ENCODE data around the gene SYF2. TPM values are rescaled to one million over a fixed set of nuclear protein-coding genes. Genes with fewer than 3 reads are reported as not detected.

Gene SYF2
- total RNA-seq, 2 donors from 2014 or later: 61.5 to 80.6 TPM

DNA sequence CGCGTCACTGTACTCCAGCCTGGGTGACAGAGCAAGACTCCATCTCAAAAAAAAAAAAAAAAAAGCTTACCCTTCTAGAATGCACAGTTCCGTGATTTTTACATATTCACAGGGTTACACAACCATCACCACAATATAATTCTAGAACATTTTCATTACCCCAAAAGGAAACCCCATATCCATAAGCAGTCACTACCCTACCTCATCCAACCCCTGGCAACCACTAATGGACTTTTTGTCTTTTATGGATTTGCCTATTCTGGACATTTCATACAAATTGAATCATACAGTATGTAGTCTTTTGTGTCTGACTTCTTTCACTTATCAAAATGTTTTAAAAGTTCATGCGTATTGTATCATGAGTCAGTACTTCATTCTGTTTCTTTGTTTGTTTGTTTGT, 22.8 kb downstream of the SYF2 start:
- ATAC-seq: no peak
- Mint-ChIP-seq H3K4me1 (peaks cover 2% of the 10 kb centered on the region), H3K27ac (no peak overlapping the region), H3K27me3 (peaks cover 36% of the 10 kb centered on the region), H3K36me3 (ENCODE audit: low read depth) (no peaks in the 10 kb centered on the region), H3K4me3 (no peak overlapping the region)
- no peak for DNase-seq
- no peaks in the 10 kb centered on the region for H3K9me3 ChIP-seq (ENCODE audit: control insufficient read depth, low read length, poor library complexity, severe bottlenecking)

DNA sequence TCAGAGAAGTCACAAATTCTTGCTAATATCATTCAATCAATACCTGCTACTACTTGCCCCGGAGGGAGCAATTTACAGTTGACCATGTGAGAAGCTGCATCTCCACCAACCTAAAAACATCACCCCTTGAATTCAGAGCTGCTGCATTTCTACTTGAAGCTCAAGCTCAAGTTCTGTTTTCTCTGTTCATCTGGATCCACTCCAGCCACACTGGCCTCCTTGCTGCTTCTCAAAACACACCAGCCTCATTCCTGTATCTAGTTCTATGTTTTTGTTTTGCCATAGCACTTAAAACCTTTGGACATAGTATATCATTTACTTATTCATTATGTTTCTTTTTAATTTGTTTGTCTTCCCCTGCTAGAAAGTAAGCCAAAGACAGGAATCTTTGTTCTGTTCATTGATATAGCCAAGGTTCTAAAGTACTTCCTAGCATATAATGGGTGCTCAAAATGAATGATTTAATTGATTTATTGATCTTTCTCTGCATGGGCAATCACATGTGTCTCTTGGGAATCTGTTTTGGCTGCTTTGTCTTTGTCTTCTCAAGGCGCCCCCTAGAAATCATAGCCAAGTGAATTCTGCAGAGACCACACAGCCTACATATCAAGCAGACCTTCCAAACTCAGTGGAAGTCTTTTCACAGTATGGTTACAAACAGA, 23.6 kb downstream of the SYF2 start:
- no peak for DNase-seq
- no peaks in the 10 kb centered on the region for H3K36me3 Mint-ChIP-seq (ENCODE audit: low read depth)
- no peaks in the 10 kb centered on the region for H3K9me3 ChIP-seq (ENCODE audit: control insufficient read depth, low read length, poor library complexity, severe bottlenecking)
- H3K4me3 Mint-ChIP-seq: no peak overlapping the region
- H3K4me1 Mint-ChIP-seq: peaks cover 2% of the 10 kb centered on the region
- ATAC-seq: no peak
- H3K27ac Mint-ChIP-seq: no peak overlapping the region
- H3K27me3 Mint-ChIP-seq: peaks cover 36% of the 10 kb centered on the region

DNA sequence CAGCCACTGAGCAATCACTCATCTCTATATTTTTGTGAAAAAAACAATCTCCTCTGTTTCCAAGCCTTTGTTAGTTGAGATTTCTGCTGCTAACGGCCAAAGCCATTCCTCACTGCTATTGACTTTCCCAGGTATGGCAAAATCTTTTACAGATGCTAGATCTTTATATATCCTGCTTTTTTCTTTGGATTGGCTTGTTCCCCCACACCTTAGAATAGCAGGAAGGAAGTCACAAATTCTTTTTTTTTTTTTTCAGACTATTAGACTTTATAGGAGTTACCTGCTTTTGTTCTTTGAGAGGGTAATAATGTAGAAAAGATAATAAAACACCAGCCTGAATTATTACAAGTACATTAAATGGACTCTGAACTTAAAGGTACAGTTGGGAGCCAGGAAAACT, 24.2 kb downstream of the SYF2 start:
- ATAC-seq (no peak), DNase-seq (no peak)
- H3K9me3 ChIP-seq (ENCODE audit: control insufficient read depth, low read length, poor library complexity, severe bottlenecking): no peaks in the 10 kb centered on the region
- Mint-ChIP-seq H3K4me3 (no peak overlapping the region), H3K27me3 (peaks cover 36% of the 10 kb centered on the region), H3K27ac (no peak overlapping the region), H3K36me3 (ENCODE audit: low read depth) (no peaks in the 10 kb centered on the region), H3K4me1 (peaks cover 2% of the 10 kb centered on the region)

DNA sequence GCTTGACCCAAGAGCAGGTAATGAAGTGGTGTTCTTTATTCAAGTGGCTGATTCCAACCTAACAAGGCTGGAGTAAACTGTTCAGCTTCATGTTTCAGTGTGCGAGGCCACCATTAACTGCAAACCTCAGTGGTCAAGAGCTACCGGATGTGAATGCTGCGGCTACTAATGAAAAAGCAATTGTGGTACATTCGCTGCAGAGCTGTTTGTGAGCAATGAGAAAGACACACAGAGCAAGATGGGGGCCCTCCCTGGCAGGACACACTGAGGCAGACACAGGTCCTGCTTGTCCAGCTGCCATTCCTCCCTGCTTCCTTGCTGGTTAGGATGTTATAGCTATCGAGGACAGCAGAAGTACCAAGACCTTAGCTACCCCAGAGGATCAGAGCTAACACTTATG, 26.1 kb downstream of the SYF2 start:
- Mint-ChIP-seq H3K4me3 (no peak overlapping the region), H3K27ac (no peak overlapping the region), H3K36me3 (ENCODE audit: low read depth) (no peaks in the 10 kb centered on the region), H3K27me3 (peaks cover 38% of the 10 kb centered on the region), H3K4me1 (peaks cover 3% of the 10 kb centered on the region)
- DNase-seq (no peak), ATAC-seq (no peak)
- H3K9me3 ChIP-seq (ENCODE audit: control insufficient read depth, low read length, poor library complexity, severe bottlenecking): no peaks in the 10 kb centered on the region

DNA sequence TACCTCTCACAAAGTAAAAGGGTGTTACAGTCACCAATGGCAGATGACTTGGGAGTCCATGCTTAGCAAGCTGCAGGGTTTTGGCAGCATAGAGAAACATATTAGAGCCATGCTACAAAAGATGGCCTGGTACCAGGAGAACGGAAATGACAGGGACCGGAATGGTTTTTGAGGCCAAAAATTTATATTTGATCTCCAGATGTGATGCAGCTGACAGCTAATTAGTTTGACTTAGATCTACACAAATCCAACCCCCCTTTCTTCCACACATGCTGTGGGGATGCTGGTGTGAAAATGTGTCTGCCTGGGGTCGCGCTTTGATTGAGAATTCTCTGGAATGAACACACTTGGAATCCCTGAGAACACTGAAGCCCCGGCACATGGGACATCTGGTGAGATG, 26.5 kb downstream of the SYF2 start:
- H3K4me3 Mint-ChIP-seq: no peak overlapping the region
- DNase-seq (no peak), ATAC-seq (no peak)
- no peak overlapping the region for H3K27ac Mint-ChIP-seq
- H3K27me3 Mint-ChIP-seq: peaks cover 38% of the 10 kb centered on the region
- peaks cover 7% of the 10 kb centered on the region for H3K4me1 Mint-ChIP-seq
- no peaks in the 10 kb centered on the region for H3K9me3 ChIP-seq (ENCODE audit: control insufficient read depth, low read length, poor library complexity, severe bottlenecking)
- H3K36me3 Mint-ChIP-seq (ENCODE audit: low read depth): no peaks in the 10 kb centered on the region

DNA sequence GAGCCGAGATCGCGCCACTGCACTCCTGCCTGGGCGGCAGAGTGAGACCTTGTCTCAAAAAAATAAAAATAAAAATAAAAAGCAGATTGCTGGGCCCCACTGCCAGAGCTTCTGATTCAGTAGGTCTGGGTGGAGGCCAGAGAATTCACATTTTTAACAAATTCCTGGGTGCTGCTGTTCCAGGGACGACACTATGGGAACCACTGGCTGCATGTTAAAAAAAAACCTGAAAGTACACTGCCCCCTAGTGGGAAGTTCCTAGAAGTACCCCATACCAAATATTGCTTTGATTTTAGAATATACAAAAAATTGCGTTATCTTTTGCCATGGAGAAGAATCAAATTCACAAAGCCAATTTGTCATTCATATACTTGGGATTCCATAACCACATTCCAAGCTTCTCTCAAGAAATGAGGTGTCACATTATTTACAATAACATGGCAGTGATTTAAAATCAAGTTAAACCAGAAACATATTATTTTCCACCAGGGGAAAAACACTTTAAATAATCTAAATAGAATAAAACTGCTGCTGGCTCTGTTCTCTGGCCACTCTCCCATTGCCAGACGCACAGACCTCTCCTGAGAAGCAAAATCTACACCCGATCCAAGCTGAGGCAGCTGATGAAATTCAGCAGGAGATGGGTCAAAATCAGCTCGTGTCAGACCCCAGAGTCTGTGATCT, 27.4 kb downstream of the SYF2 start:
- Mint-ChIP-seq H3K27ac (no peak overlapping the region), H3K36me3 (ENCODE audit: low read depth) (no peaks in the 10 kb centered on the region), H3K4me1 (peaks cover 7% of the 10 kb centered on the region), H3K27me3 (peaks cover 32% of the 10 kb centered on the region), H3K4me3 (no peak overlapping the region)
- DNase-seq: no peak
- ATAC-seq: peak; percentile 61
- no peaks in the 10 kb centered on the region for H3K9me3 ChIP-seq (ENCODE audit: control insufficient read depth, low read length, poor library complexity, severe bottlenecking)

DNA sequence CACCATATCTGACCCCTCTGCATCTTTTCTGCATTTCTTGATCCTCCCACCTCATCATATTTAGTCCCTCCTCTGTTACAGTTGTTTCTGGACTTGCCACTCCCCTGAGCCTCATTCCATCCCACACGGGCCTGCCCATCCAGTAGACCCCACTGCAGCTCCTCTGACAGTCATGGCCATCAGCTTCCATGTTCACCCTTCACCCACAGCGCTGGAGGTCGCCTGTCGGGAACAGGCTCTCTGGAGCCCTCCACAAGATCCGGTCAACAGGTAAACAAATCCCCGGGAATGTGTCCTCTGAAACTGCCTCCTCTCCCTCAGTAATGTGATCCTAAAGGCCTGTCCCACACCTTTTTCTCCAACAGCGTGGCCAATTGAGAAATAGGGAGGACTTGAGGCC, 31.3 kb downstream of the SYF2 start:
- ATAC-seq: no peak
- no peak overlapping the region for H3K4me3 Mint-ChIP-seq
- peaks cover 25% of the 10 kb centered on the region for H3K27me3 Mint-ChIP-seq
- H3K4me1 Mint-ChIP-seq: peaks cover 14% of the 10 kb centered on the region
- DNase-seq: no peak
- H3K36me3 Mint-ChIP-seq (ENCODE audit: low read depth): no peaks in the 10 kb centered on the region
- no peak overlapping the region for H3K27ac Mint-ChIP-seq
- no peaks in the 10 kb centered on the region for H3K9me3 ChIP-seq (ENCODE audit: control insufficient read depth, low read length, poor library complexity, severe bottlenecking)

DNA sequence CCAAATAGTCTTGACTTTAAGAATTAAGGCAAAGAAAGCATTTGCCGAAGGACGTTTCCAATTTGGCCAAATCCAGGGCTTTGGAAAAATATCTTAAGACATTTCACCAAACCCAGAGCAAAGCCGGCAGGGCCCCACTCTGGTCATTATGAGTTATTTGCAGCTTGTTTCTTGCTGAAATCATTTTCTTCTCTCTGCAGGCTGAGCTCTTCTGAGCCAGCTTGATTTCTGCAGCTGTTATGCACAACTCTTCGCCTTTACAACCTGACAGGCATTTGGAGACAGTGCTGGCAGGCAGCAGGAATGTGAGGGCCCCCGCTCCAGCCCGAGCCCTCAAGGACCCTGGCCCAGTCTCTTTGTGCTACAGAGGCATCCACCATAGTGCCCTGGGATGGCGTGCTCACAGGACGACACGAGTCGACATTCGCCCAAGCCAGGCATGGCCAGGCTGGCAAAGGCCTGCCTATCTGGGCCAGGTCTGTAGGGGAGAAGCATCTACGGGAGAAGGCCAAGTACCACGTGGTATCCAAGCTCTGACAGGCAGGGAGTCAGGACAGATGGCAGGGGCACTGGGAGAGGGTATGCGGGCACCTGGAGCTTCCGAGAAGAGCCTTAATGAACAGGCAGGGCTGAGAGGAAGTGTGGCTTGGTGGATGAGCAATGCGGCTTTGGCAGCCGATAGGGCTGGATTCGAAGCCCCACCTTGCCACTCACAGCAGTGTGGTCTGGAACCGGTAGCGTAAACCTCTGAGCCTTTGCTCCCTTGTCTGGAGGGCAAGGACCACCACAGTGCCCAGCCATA, 32.3 kb downstream of the SYF2 start:
- DNase-seq (no peak), ATAC-seq (no peak)
- Mint-ChIP-seq H3K27me3 (peaks cover 23% of the 10 kb centered on the region), H3K4me1 (peaks cover 14% of the 10 kb centered on the region), H3K27ac (no peak overlapping the region), H3K4me3 (no peak overlapping the region), H3K36me3 (ENCODE audit: low read depth) (no peaks in the 10 kb centered on the region)
- H3K9me3 ChIP-seq (ENCODE audit: control insufficient read depth, low read length, poor library complexity, severe bottlenecking): no peaks in the 10 kb centered on the region

DNA sequence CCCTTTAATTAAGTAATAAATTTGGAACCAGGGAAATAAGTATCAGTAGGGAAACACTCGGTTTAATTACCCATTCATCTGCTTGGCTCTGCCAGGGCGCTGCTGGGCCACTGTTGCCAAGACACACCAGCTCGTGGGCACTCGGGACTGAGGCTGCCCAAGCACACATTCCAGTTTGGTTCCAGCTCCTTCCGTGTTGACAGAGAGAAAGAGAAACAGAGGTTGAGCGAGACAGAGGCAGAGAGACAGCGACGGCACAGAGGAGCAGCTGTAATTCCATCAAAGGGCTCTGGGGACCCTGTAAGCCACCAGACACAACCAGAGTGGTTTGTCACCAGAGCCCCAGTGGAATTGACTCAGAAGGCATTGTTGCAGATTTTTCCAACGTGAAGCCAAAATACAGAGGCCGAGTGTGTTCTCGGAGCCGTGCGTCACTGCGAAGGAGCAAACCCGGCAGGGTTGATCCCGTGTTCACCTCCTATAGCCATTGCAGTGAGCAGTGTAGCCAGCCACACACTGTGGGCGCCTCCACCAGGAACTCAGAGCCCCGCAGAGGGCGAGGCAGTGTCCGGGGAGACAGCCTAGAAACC, 33.5 kb downstream of the SYF2 start:
- peaks cover 5% of the 10 kb centered on the region for H3K36me3 Mint-ChIP-seq (ENCODE audit: low read depth)
- ATAC-seq (no peak), DNase-seq (no peak)
- no peak overlapping the region for H3K4me3 Mint-ChIP-seq
- no peaks in the 10 kb centered on the region for H3K9me3 ChIP-seq (ENCODE audit: control insufficient read depth, low read length, poor library complexity, severe bottlenecking)
- H3K4me1 Mint-ChIP-seq: peaks cover 19% of the 10 kb centered on the region
- peak overlapping the region; percentile 68 for H3K27ac Mint-ChIP-seq
- peaks cover 34% of the 10 kb centered on the region for H3K27me3 Mint-ChIP-seq

DNA sequence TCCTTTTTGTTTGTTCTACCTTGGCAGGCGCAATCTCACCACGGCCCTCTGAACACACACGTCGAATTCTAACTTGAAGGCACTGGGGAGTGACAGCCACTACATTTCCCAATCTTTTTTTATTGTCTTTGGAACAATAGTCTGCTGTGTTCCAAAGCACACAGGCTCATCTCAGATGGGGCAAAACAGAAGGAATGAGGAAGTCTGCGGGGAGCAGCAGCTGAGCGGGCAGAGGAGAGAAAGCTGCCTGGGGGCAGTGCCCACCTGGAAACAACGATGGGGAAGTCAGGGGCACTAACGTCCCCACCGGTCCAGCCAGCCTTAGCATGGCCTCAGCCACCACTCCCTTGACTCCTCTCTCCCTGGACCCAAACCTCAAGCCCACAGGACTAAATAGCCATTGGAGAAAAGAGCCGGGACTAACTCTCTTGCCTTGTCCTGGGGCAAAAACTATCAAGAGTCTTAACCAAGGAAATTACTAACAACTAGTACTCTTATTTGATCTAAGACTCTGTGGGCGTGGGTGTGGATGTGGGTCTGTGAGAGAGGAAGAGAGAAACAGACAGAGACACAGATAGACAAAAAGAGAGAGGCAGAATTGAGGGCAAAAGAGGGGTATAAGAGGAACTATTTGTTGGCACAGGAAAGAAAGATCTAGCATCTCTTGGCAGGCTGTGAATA, 34.2 kb downstream of the SYF2 start:
- ATAC-seq (no peak), DNase-seq (no peak)
- Mint-ChIP-seq H3K4me1 (peaks cover 21% of the 10 kb centered on the region), H3K36me3 (ENCODE audit: low read depth) (peaks cover 8% of the 10 kb centered on the region), H3K4me3 (no peak overlapping the region), H3K27ac (peak overlapping the region; percentile 68), H3K27me3 (peaks cover 40% of the 10 kb centered on the region)
- no peaks in the 10 kb centered on the region for H3K9me3 ChIP-seq (ENCODE audit: control insufficient read depth, low read length, poor library complexity, severe bottlenecking)

DNA sequence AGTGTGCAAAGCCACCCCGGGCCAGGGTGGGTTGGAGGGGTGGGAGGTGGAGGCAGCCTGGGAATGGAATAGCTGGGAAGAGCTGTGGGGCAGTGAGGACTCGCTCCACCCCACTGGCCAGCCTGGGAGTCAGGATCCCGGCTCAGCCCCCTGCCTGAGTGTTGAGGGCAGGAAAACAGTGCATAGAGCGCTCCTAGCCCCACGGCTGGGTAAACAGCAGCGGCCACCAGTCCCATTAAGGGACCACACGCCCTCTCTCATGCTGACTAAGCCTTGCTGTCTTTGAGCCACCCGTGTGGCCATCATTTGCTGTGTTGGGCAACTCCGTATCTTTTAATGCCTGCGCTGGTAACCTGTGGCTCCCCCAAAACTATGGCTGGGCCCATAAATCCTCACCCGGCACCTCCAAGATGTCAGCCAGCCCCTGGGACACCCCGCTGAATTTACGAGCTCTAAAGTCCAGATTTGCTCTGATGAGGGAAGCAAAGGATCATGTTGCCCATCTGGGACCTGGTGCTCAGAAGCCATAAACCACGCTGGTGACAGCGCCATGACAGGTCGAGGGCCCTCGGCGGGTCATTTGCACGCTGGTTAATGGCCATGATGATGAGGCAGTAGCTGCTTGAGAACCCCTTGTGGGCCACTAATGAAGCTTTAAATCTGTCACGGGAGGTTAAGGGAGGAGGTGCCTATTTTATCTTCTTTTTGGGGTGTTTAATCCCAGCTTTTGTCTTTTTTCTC, 34.9 kb downstream of the SYF2 start:
- DNase-seq (no peak), ATAC-seq (no peak)
- peaks cover 8% of the 10 kb centered on the region for H3K36me3 Mint-ChIP-seq (ENCODE audit: low read depth)
- peak overlapping the region; percentile 68 for H3K27ac Mint-ChIP-seq
- H3K4me1 Mint-ChIP-seq: peaks cover 21% of the 10 kb centered on the region
- H3K27me3 Mint-ChIP-seq: peaks cover 40% of the 10 kb centered on the region
- H3K4me3 Mint-ChIP-seq: no peak overlapping the region
- no peaks in the 10 kb centered on the region for H3K9me3 ChIP-seq (ENCODE audit: control insufficient read depth, low read length, poor library complexity, severe bottlenecking)

DNA sequence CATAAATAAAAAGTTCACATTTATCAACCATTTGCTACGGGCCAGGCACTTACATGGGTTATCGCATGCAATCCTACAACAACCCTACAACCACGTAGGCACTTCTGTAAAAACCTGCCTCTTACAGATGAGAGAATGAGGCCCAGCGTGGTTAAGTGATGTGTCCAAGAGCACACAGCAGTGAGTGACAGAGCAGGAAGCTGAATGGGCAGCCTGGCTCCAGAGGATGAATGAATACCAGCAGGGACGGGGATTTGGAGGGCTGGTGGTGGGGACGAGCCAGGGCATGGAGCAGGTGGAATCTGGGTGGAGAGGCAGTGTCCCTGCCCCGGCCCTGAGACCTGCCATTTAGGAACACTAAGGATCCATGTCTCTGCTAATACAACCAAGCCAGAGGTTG, 35.5 kb downstream of the SYF2 start:
- no peaks in the 10 kb centered on the region for H3K9me3 ChIP-seq (ENCODE audit: control insufficient read depth, low read length, poor library complexity, severe bottlenecking)
- ATAC-seq (no peak), DNase-seq (no peak)
- Mint-ChIP-seq H3K4me1 (peaks cover 21% of the 10 kb centered on the region), H3K27me3 (peaks cover 40% of the 10 kb centered on the region), H3K4me3 (no peak overlapping the region), H3K36me3 (ENCODE audit: low read depth) (peaks cover 8% of the 10 kb centered on the region), H3K27ac (no peak overlapping the region)

All from T-helper 17 cell (primary cell).